ENCODE measurements around the gene UBXN4.

The UBXN4 gene

GRCh38 chr2:135831180-135831812, 89.6 kb downstream of the UBXN4 start:
- Mint-ChIP-seq H3K4me3 (no peak overlapping the region), H3K4me1 (peaks cover 3% of the 10 kb centered on the region), H3K27me3 (no peaks in the 10 kb centered on the region), H3K36me3 (ENCODE audit: low read depth) (peaks cover 1% of the 10 kb centered on the region), H3K27ac (no peak overlapping the region), H3K9me3 (no peaks in the 10 kb centered on the region)
- ATAC-seq = no peak
- no peak for DNase-seq

- H3K4me1 Mint-ChIP-seq = peaks cover 3% of the 10 kb centered on the region
- no peak for ATAC-seq
- H3K9me3 Mint-ChIP-seq = no peaks in the 10 kb centered on the region
- H3K27ac Mint-ChIP-seq = no peak overlapping the region
- H3K4me3 Mint-ChIP-seq = no peak overlapping the region
- H3K36me3 Mint-ChIP-seq (ENCODE audit: low read depth) = peaks cover 3% of the 10 kb centered on the region
- no peaks in the 10 kb centered on the region for H3K27me3 Mint-ChIP-seq
- DNase-seq = no peak
Measured at GRCh38 chr2:135832891-135833290, 91.2 kb downstream of the UBXN4 start.
